GM08714 (cell line): ENCODE data around the gene FAM13A.

Experiments
- H3K4me3 ChIP-seq: fragments of 200-500 bp; sonication (Bioruptor generic); 2 replicates; pipeline ENCODE4 v1.5.1; 2014; ENCODE audit warnings: mild to moderate bottlenecking, low read length, inconsistent platforms
- ZNF274 ChIP-seq: IDR thresholded peaks from 2 replicates; pipeline ENCODE4 v1.6.1; 2012; ENCODE audit warnings: mild to moderate bottlenecking, low read depth, low read length

The FAM13A gene

GRCh38 chr4:88791274-88791673 is 265.7 kb downstream of the FAM13A start:
- no peak for TF ChIP-seq ZNF274

GRCh38 chr4:88788895-88789294 is 268.1 kb downstream of the FAM13A start:
- H3K4me3 ChIP-seq, result no peak overlapping the region
- no peak for TF ChIP-seq ZNF274

More at GRCh38 chr4:88791274-88791673, 265.7 kb downstream of the FAM13A start:
- H3K4me3 ChIP-seq, result no peak overlapping the region

- TF ChIP-seq ZNF274, result no peak
These were observed 268.6 kb downstream of the FAM13A start for GRCh38 chr4:88788424-88788823.

GRCh38 chr4:88786011-88786410 is 271.0 kb downstream of the FAM13A start:
- no peak for TF ChIP-seq ZNF274
- H3K4me3 ChIP-seq, result no peak overlapping the region

More at GRCh38 chr4:88788424-88788823, 268.6 kb downstream of the FAM13A start:
- no peak overlapping the region for H3K4me3 ChIP-seq

- no peak overlapping the region for H3K4me3 ChIP-seq
- no peak for TF ChIP-seq ZNF274
These were observed 276.6 kb downstream of the FAM13A start for GRCh38 chr4:88780389-88780788.

- no peak for TF ChIP-seq ZNF274
- H3K4me3 ChIP-seq, result no peak overlapping the region
These were observed 277.6 kb downstream of the FAM13A start for GRCh38 chr4:88779431-88779830.

- no peak for TF ChIP-seq ZNF274
- H3K4me3 ChIP-seq, result no peak overlapping the region
These were observed 281.5 kb downstream of the FAM13A start for GRCh38 chr4:88775529-88775928.

- no peak overlapping the region for H3K4me3 ChIP-seq
- TF ChIP-seq ZNF274, result no peak
These were observed 282.0 kb downstream of the FAM13A start for GRCh38 chr4:88775026-88775425.

- TF ChIP-seq ZNF274, result no peak
- no peak overlapping the region for H3K4me3 ChIP-seq
These were observed 285.0 kb downstream of the FAM13A start for GRCh38 chr4:88771883-88772450.

GRCh38 chr4:88765729-88766128 is 291.3 kb downstream of the FAM13A start:
- no peak for TF ChIP-seq ZNF274
- no peak overlapping the region for H3K4me3 ChIP-seq

GRCh38 chr4:88763075-88763474 is 293.9 kb downstream of the FAM13A start:
- TF ChIP-seq ZNF274, result no peak

GRCh38 chr4:88761861-88762523 is 295.0 kb downstream of the FAM13A start:
- no peak for TF ChIP-seq ZNF274
- H3K4me3 ChIP-seq, result no peak overlapping the region

More at GRCh38 chr4:88763075-88763474, 293.9 kb downstream of the FAM13A start:
- H3K4me3 ChIP-seq, result no peak overlapping the region

GRCh38 chr4:88761342-88761741 is 295.6 kb downstream of the FAM13A start:
- H3K4me3 ChIP-seq, result no peak overlapping the region
- no peak for TF ChIP-seq ZNF274

- no peak for TF ChIP-seq ZNF274
- H3K4me3 ChIP-seq, result no peak overlapping the region
These were observed 297.1 kb downstream of the FAM13A start for GRCh38 chr4:88759895-88760290.

GRCh38 chr4:88759039-88759894 is 297.7 kb downstream of the FAM13A start:
- H3K4me3 ChIP-seq, result no peak overlapping the region
- TF ChIP-seq ZNF274, result no peak

GRCh38 chr4:88758264-88758663 is 298.7 kb downstream of the FAM13A start:
- no peak for TF ChIP-seq ZNF274

More at GRCh38 chr4:88758264-88758663, 298.7 kb downstream of the FAM13A start:
- H3K4me3 ChIP-seq, result no peak overlapping the region
